NCI-H460 (cell line): Measurements from ENCODE around the gene HNRNPF. TPM values are rescaled to one million over a fixed set of nuclear protein-coding genes. Genes with fewer than 3 reads are reported as not detected.
"Not testable (repeated sequence)": the region's sequence is repeated elsewhere in the genome, so short reads cannot be mapped to it uniquely, and the experiment has no call there.

Experiments
- DNase-seq: peaks from one replicate; pipeline ENCODE4 v3.0.0-alpha.2; 2016; ENCODE audit warnings: low read depth; ENCODE audit errors: extremely low read depth
- total RNA-seq: library from RNA; depleted of rRNA; stranded (reverse); fragments of >200 nt; shearing (Covaris generic); gene quantifications from 2 replicates; pipeline ENCODE4 v1.2.3, GENCODE V29; 2014

HNRNPF gene
- total RNA-seq, 1 experiment from 2014 or later: 256 TPM

GRCh38 chr10:43421944-43422343 is 13.0 kb upstream of the HNRNPF start:
- not testable (repeated sequence) for DNase-seq

GRCh38 chr10:43421519-43421918 is 12.5 kb upstream of the HNRNPF start:
- DNase-seq: no peak

- no peak for DNase-seq
These were observed 12.2 kb upstream of the HNRNPF start for GRCh38 chr10:43421201-43421507.

GRCh38 chr10:43420369-43421200 is 11.6 kb upstream of the HNRNPF start:
- no peak for DNase-seq

GRCh38 chr10:43419997-43420368 is 11.0 kb upstream of the HNRNPF start:
- no peak for DNase-seq

- DNase-seq: no peak
These were observed 9.2 kb upstream of the HNRNPF start for GRCh38 chr10:43417950-43418768.

GRCh38 chr10:43415544-43415943 is 6.6 kb upstream of the HNRNPF start:
- no peak for DNase-seq

- no peak for DNase-seq
These were observed 2.5 kb upstream of the HNRNPF start for GRCh38 chr10:43411536-43411935.

GRCh38 chr10:43410345-43410744 is 1.4 kb upstream of the HNRNPF start:
- DNase-seq: no peak

GRCh38 chr10:43409385-43410109 is 561 bp upstream of the HNRNPF start:
- DNase-seq: no peak

- DNase-seq: no peak
These were observed 666 bp downstream of the HNRNPF start for GRCh38 chr10:43408331-43408709.

- peak; percentile 84 for DNase-seq
These were observed 1.2 kb downstream of the HNRNPF start for GRCh38 chr10:43407576-43408330.

GRCh38 chr10:43407148-43407575 is 1.8 kb downstream of the HNRNPF start:
- no peak for DNase-seq

- no peak for DNase-seq
These were observed 4.3 kb downstream of the HNRNPF start for GRCh38 chr10:43404704-43405084.

- no peak for DNase-seq
These were observed 4.9 kb downstream of the HNRNPF start for GRCh38 chr10:43403911-43404703.

- DNase-seq: no peak
These were observed 6.0 kb downstream of the HNRNPF start for GRCh38 chr10:43402880-43403452.

GRCh38 chr10:43402176-43402575 is 6.8 kb downstream of the HNRNPF start:
- no peak for DNase-seq

GRCh38 chr10:43401627-43402026 is 7.4 kb downstream of the HNRNPF start:
- no peak for DNase-seq
